C4-2B (cell line): ENCODE data around the gene XAF1.

Source experiments
- CTCF ChIP-seq: fragments of 450-650 bp; conservative IDR thresholded peaks from 2 replicates; pipeline ENCODE4 v1.5.1; 2017; ENCODE audit warnings: mild to moderate bottlenecking
- ZFX ChIP-seq: fragments of 450-650 bp; IDR thresholded peaks from 2 replicates; pipeline ENCODE4 v1.6.1; 2017

GRCh38 chr17:6761779-6762178, 5.9 kb downstream of the XAF1 start:
- no peak for TF ChIP-seq CTCF
- no peak for TF ChIP-seq ZFX
